Calu3 (cell line): ENCODE data around the gene C20orf96. TPM values are rescaled to one million over a fixed set of nuclear protein-coding genes. Genes with fewer than 3 reads are reported as not detected.

Source experiments
- BruUV-seq: library from RNA; stranded (reverse); fragments of 400-500 nt; replicated peaks from 2 replicates; lab custom pipeline; 2021; lab: Mats Ljungman, UMichigan
- CTCF ChIA-PET: fragments of 300-600 bp; sonication (Branson Sonifier 250); formaldehyde crosslinking; loops from one replicate; lab custom pipeline; 2022; ENCODE audit warnings: antibody characterized with exemption; lab: Charles Lee
- DNase-seq: peaks from one replicate; pipeline ENCODE4 v3.0.0; 2022
- H3K27ac Mint-ChIP-seq: one replicate; pipeline ENCODE4 v1.8.0; 2022; ENCODE audit warnings: mixed read lengths; ENCODE audit not compliant: unreplicated experiment
- H3K27me3 Mint-ChIP-seq: one replicate; pipeline ENCODE4 v1.8.0; 2022; ENCODE audit warnings: mixed read lengths; ENCODE audit not compliant: unreplicated experiment
- H3K36me3 Mint-ChIP-seq: one replicate; pipeline ENCODE4 v1.8.0; 2022; ENCODE audit warnings: mild to moderate bottlenecking, moderate library complexity, mixed read lengths; ENCODE audit not compliant: insufficient read depth, unreplicated experiment
- H3K4me1 Mint-ChIP-seq: one replicate; pipeline ENCODE4 v1.8.0; 2022; ENCODE audit warnings: mild to moderate bottlenecking, low read depth, mixed read lengths; ENCODE audit not compliant: unreplicated experiment
- H3K4me3 Mint-ChIP-seq: one replicate; pipeline ENCODE4 v1.8.0; 2022; ENCODE audit warnings: mild to moderate bottlenecking, low read depth, moderate library complexity, mixed read lengths; ENCODE audit not compliant: unreplicated experiment
- H3K9me3 Mint-ChIP-seq: one replicate; pipeline ENCODE4 v1.8.0; 2022; ENCODE audit warnings: low read depth, mixed read lengths; ENCODE audit not compliant: unreplicated experiment
- CTCF ChIP-seq: fragments of 200-600 bp; IDR thresholded peaks from one replicate; pipeline ENCODE4 v1.8.0; 2022; ENCODE audit warnings: antibody characterized with exemption; ENCODE audit not compliant: unreplicated experiment
- intact Hi-C: fragments of 100-400 bp; cut with micrococcal nuclease; formaldehyde crosslinking; loops from one replicate; pipeline ENCODE4 v1.10.0; 2022; ENCODE audit not compliant: unreplicated experiment
- total RNA-seq: library from RNA; stranded (reverse); gene quantifications from 2 replicates; pipeline ENCODE4 v1.2.3, GENCODE V29; 2022

Gene C20orf96
- total RNA-seq, 1 experiment from 2014 or later: 7.3 TPM

GRCh38 chr20:263701-264100 is 26.8 kb downstream of the C20orf96 start:
- DNase-seq: no peak
- BruUV-seq: no TSS peak
- intact Hi-C loops: no loop called here
- TF ChIP-seq CTCF: no peak
- CTCF ChIA-PET: no interaction called here
- no peaks in the 10 kb centered on the region for H3K36me3 Mint-ChIP-seq
- peaks cover 11% of the 10 kb centered on the region for H3K4me1 Mint-ChIP-seq
- H3K27ac Mint-ChIP-seq: no peak overlapping the region
- H3K9me3 Mint-ChIP-seq: no peaks in the 10 kb centered on the region
- H3K27me3 Mint-ChIP-seq: peaks cover 22% of the 10 kb centered on the region
- H3K4me3 Mint-ChIP-seq: no peak overlapping the region

- no peak overlapping the region for H3K4me3 Mint-ChIP-seq
- no TSS peak for BruUV-seq
- H3K4me1 Mint-ChIP-seq: peaks cover 7% of the 10 kb centered on the region
- intact Hi-C loops: no loop called here
- no peak for DNase-seq
- TF ChIP-seq CTCF: no peak
- CTCF ChIA-PET: no interaction called here
- H3K36me3 Mint-ChIP-seq: no peaks in the 10 kb centered on the region
- no peak overlapping the region for H3K27ac Mint-ChIP-seq
- H3K9me3 Mint-ChIP-seq: no peaks in the 10 kb centered on the region
- H3K27me3 Mint-ChIP-seq: peaks cover 49% of the 10 kb centered on the region
These were observed 30.6 kb downstream of the C20orf96 start for GRCh38 chr20:259981-260380.

GRCh38 chr20:258963-259362 is 31.6 kb downstream of the C20orf96 start:
- peaks cover 49% of the 10 kb centered on the region for H3K27me3 Mint-ChIP-seq
- H3K9me3 Mint-ChIP-seq: no peaks in the 10 kb centered on the region
- H3K4me3 Mint-ChIP-seq: no peak overlapping the region
- H3K36me3 Mint-ChIP-seq: no peaks in the 10 kb centered on the region
- no peak overlapping the region for H3K27ac Mint-ChIP-seq
- intact Hi-C loops: no loop called here
- CTCF ChIA-PET: interaction anchor here (0.6 kb wide), 2 partner anchors 53 to 119 kb away, joined by 3 to 5 read pairs; no protein-coding TSS in a partner anchor
- peak; percentile 14 for DNase-seq
- peaks cover 7% of the 10 kb centered on the region for H3K4me1 Mint-ChIP-seq
- no TSS peak for BruUV-seq
- no peak for TF ChIP-seq CTCF

GRCh38 chr20:258269-258858 is 32.2 kb downstream of the C20orf96 start:
- TF ChIP-seq CTCF: no peak
- peaks cover 49% of the 10 kb centered on the region for H3K27me3 Mint-ChIP-seq
- H3K9me3 Mint-ChIP-seq: no peaks in the 10 kb centered on the region
- H3K27ac Mint-ChIP-seq: no peak overlapping the region
- no peak overlapping the region for H3K4me3 Mint-ChIP-seq
- CTCF ChIA-PET: interaction anchor here (0.6 kb wide), 2 partner anchors 54 to 120 kb away, joined by 3 to 5 read pairs; no protein-coding TSS in a partner anchor
- intact Hi-C loops: no loop called here
- no peak for DNase-seq
- BruUV-seq: no TSS peak
- no peaks in the 10 kb centered on the region for H3K36me3 Mint-ChIP-seq
- H3K4me1 Mint-ChIP-seq: peaks cover 7% of the 10 kb centered on the region
